Karpas-422 (cell line): Measurements from ENCODE around the gene SLC25A26. TPM values are rescaled to one million over a fixed set of nuclear protein-coding genes. Genes with fewer than 3 reads are reported as not detected.
"Not testable (repeated sequence)": the region's sequence is repeated elsewhere in the genome, so short reads cannot be mapped to it uniquely, and the experiment has no call there.

Source experiments
- DNase-seq: peaks from one replicate; pipeline ENCODE4 v3.0.0-alpha.2; 2015
- H2AFZ ChIP-seq: fragments of 200-600 bp; sonication (generic); 2 replicates; pipeline ENCODE4 v1.6.1; 2014; ENCODE audit warnings: antibody characterized with exemption, low read length, mixed read lengths
- H3K27ac ChIP-seq: fragments of 200-600 bp; sonication (generic); 2 replicates; pipeline ENCODE4 v1.5.1; 2014; ENCODE audit warnings: mild to moderate bottlenecking, low read length, moderate library complexity
- H3K27me3 ChIP-seq: fragments of 200-600 bp; sonication (generic); 2 replicates; pipeline ENCODE4 v1.6.1; 2014; ENCODE audit warnings: low read length, mixed read lengths
- H3K36me3 ChIP-seq: fragments of 200-600 bp; sonication (generic); 2 replicates; pipeline ENCODE4 v1.6.1; 2014; ENCODE audit warnings: low read length, mixed read lengths; ENCODE audit not compliant: insufficient read depth
- H3K4me1 ChIP-seq: fragments of 200-600 bp; sonication (generic); 2 replicates; pipeline ENCODE4 v1.6.1; 2014; ENCODE audit warnings: mild to moderate bottlenecking, low read length, mixed read lengths
- H3K4me2 ChIP-seq: fragments of 200-600 bp; sonication (generic); 2 replicates; pipeline ENCODE4 v1.6.1; 2014; ENCODE audit warnings: low read length, low read depth, mild to moderate bottlenecking; ENCODE audit not compliant: poor library complexity, severe bottlenecking
- H3K4me3 ChIP-seq: fragments of 200-600 bp; sonication (generic); 2 replicates; pipeline ENCODE4 v1.5.1; 2014; ENCODE audit warnings: mild to moderate bottlenecking, antibody characterized with exemption, low read length, mixed read lengths
- H3K79me2 ChIP-seq: fragments of 200-600 bp; sonication (generic); 2 replicates; pipeline ENCODE4 v1.6.1; 2014; ENCODE audit warnings: mild to moderate bottlenecking, low read length, mixed read lengths
- H3K9ac ChIP-seq: fragments of 200-600 bp; sonication (generic); 2 replicates; pipeline ENCODE4 v1.6.0; 2014; ENCODE audit warnings: low read length
- H3K9me2 ChIP-seq: fragments of 200-600 bp; sonication (generic), shearing (Covaris generic); replicated peaks from 2 replicates; pipeline ENCODE4 v1.6.0; 2014; ENCODE audit warnings: mild to moderate bottlenecking, low read length, moderate library complexity; ENCODE audit not compliant: insufficient read depth
- H3K9me3 ChIP-seq: fragments of 300-700, 200-600 bp; sonication (generic); 2 replicates; pipeline ENCODE4 v1.6.1; 2014; ENCODE audit warnings: low read length, mixed read lengths
- H4K20me1 ChIP-seq: fragments of 200-600 bp; sonication (generic); 2 replicates; pipeline ENCODE4 v1.6.1; 2014; ENCODE audit warnings: mild to moderate bottlenecking, antibody characterized with exemption, low read length, low read depth; ENCODE audit not compliant: insufficient read depth
- total RNA-seq: library from RNA; depleted of rRNA; stranded (reverse); fragments of >200 nt; shearing (Covaris generic); gene quantifications from 2 replicates; pipeline ENCODE4 v1.2.3, GENCODE V29; 2014; ENCODE audit warnings: low replicate concordance

SLC25A26 gene
- total RNA-seq, 1 experiment from 2014 or later = 23.2 TPM

DNA sequence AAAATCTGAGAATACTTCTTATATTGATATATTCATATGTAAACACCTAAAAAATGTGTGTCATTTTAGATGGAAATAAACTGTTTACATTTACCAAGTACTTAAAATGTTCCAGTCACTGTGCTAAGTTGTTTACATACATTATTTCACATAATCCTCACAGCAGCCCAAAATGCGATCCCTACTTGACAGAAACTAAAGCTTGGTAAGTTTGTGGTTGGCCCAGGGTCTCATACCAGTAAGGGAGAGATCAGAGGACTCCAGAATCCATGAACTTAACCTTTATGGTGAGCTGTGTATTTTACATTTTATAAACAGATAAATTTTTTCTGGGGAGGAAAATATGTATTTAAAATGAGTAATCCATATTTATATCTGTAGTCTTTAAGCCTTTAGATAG, 51.2 kb downstream of the SLC25A26 start:
- H3K9ac ChIP-seq = no peak overlapping the region
- no peaks in the 10 kb centered on the region for H3K36me3 ChIP-seq
- no peaks in the 10 kb centered on the region for H3K9me3 ChIP-seq
- no peak overlapping the region for H3K4me2 ChIP-seq
- peaks cover 23% of the 10 kb centered on the region for H3K4me1 ChIP-seq
- no peaks in the 10 kb centered on the region for H3K27me3 ChIP-seq
- H2AFZ ChIP-seq = no peak overlapping the region
- no peaks in the 10 kb centered on the region for H3K9me2 ChIP-seq
- DNase-seq = no peak
- H3K4me3 ChIP-seq = no peak overlapping the region
- no peaks in the 10 kb centered on the region for H4K20me1 ChIP-seq
- no peaks in the 10 kb centered on the region for H3K79me2 ChIP-seq
- no peak overlapping the region for H3K27ac ChIP-seq

DNA sequence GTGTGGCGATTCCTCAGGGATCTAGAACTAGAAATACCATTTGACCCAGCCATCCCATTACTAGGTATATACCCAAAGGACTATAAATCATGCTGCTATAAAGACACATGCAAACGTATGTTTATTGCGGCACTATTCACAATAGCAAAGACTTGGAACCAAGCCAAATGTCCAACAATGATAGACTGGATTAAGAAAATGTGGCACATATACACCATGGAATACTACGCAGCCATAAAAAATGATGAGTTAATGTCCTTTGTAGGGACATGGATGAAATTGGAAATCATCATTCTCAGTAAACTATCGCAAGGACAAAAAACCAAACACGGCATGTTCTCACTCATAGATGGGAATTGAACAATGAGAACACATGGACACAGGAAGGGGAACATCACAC, 54.0 kb downstream of the SLC25A26 start:
- not testable (repeated sequence) for H3K27ac ChIP-seq, H3K79me2 ChIP-seq, H3K9ac ChIP-seq, H3K36me3 ChIP-seq, H2AFZ ChIP-seq, H3K9me2 ChIP-seq, H3K4me2 ChIP-seq, DNase-seq, H3K9me3 ChIP-seq, H4K20me1 ChIP-seq, H3K4me3 ChIP-seq, H3K27me3 ChIP-seq
- peaks cover 21% of the 10 kb centered on the region for H3K4me1 ChIP-seq

DNA sequence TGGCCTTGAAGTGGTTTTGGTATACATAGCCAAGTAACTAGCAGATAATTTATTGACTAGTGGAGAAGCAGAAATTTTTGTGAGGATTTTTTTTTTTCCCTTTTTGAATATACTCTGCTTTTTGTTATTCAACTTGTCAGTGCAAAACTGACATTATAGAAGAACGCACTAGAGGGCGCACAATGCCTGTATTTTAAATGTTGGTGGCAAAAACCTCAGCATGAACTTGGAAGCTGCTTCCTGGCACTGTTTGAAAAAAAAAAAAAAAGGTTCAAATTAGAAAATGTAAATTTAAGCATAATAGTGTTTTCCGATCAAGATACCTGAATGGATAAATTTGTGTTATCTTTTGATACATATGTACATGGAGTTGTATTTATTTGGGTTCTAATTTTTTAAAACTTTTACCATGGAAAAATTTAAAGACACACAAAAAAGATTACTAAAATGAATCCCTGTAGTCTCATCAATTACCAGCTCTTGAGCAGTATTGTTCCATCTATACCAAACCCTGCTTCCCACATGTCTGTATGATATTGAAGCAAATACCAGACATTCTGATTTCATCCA, 56.0 kb downstream of the SLC25A26 start:
- H3K9me2 ChIP-seq = no peaks in the 10 kb centered on the region
- no peaks in the 10 kb centered on the region for H3K9me3 ChIP-seq
- H3K79me2 ChIP-seq = no peaks in the 10 kb centered on the region
- H3K27ac ChIP-seq = no peak overlapping the region; the same call in 1 of the 2 replicates
- no peaks in the 10 kb centered on the region for H3K36me3 ChIP-seq
- H3K4me2 ChIP-seq = no peak overlapping the region
- no peak overlapping the region for H3K4me3 ChIP-seq
- peaks cover 21% of the 10 kb centered on the region for H3K4me1 ChIP-seq
- no peaks in the 10 kb centered on the region for H3K27me3 ChIP-seq
- no peak overlapping the region for H2AFZ ChIP-seq
- no peaks in the 10 kb centered on the region for H4K20me1 ChIP-seq
- no peak overlapping the region for H3K9ac ChIP-seq
- peak; percentile 91 for DNase-seq

DNA sequence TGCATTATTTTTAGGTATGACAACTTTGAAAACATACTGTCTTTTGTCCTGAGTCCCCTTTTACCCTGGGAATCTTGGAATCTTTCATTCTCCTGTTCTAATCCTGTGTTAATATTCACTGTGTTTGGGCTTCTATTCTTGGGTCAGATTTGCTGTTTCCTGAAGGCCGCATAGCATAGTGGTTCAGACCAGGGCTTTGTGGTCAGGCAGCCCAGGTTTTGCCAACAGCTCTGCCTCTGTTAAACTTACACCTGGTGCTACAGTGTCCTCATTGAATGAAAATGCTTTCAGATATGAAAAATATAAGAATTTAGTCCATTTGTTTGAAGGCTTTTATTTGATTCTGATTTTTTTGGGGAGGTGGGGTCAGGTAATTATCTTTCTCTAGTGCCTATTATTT, 58.4 kb downstream of the SLC25A26 start:
- Histone ChIP-seq H3K27me3 (no peaks in the 10 kb centered on the region), H2AFZ (no peak overlapping the region), H4K20me1 (no peaks in the 10 kb centered on the region), H3K27ac (no peak overlapping the region), H3K4me3 (no peak overlapping the region), H3K9me3 (no peaks in the 10 kb centered on the region), H3K36me3 (no peaks in the 10 kb centered on the region), H3K79me2 (no peaks in the 10 kb centered on the region), H3K4me1 (peaks cover 21% of the 10 kb centered on the region), H3K4me2 (no peak overlapping the region), H3K9ac (no peak overlapping the region), H3K9me2 (no peaks in the 10 kb centered on the region)
- peak; percentile 23 for DNase-seq

DNA sequence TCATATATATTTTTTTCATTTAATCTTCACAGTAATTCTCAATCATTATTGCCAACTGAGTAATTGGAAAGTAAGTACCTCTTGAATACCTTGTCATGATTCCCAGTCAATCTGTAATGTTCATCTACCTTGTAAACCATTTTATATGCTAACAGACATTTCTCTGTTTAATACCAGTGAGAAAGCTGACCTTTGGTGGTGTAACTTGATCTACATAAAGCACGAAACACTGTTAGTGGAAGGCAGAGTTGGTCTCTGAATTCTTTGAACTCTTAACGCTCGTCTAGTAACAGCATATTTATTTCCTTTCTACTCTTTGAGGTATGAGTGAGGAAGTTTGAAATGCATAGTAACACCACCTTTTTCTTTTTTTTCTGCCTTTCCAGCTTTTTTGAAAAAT, 59.5 kb downstream of the SLC25A26 start:
- Histone ChIP-seq H3K9ac (no peak overlapping the region), H3K27ac (no peak overlapping the region), H3K9me3 (no peaks in the 10 kb centered on the region), H3K9me2 (no peaks in the 10 kb centered on the region), H4K20me1 (no peaks in the 10 kb centered on the region), H2AFZ (no peak overlapping the region), H3K79me2 (no peaks in the 10 kb centered on the region), H3K27me3 (no peaks in the 10 kb centered on the region), H3K4me3 (no peak overlapping the region), H3K4me2 (no peak overlapping the region), H3K36me3 (no peaks in the 10 kb centered on the region), H3K4me1 (peaks cover 24% of the 10 kb centered on the region)
- peak; percentile 31 for DNase-seq

DNA sequence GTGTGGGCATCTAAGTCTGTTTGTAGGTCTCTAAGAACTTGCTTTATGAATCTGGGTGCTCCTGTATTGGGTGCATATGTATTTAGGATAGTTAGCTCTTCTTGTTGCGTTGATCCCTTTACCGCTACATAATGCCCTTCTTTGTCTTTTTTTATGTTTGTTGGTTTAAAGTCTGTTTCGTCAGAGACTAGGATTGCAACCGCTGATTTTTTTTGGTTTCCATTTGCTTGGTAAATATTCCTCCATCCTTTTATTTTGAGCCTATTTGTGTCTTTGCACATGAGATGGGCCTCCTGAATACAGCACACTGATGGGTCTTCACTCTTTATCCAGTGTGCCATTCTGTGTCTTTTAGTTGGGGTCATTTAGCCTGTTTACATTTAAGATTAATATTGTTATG, 71.1 kb downstream of the SLC25A26 start:
- H3K4me1 ChIP-seq = peaks cover 10% of the 10 kb centered on the region
- H3K4me3 ChIP-seq, H3K27me3 ChIP-seq, H3K36me3 ChIP-seq, H3K9ac ChIP-seq, H4K20me1 ChIP-seq, DNase-seq, H3K4me2 ChIP-seq, H3K9me2 ChIP-seq, H3K27ac ChIP-seq, H2AFZ ChIP-seq, H3K9me3 ChIP-seq, H3K79me2 ChIP-seq: not testable (repeated sequence)

DNA sequence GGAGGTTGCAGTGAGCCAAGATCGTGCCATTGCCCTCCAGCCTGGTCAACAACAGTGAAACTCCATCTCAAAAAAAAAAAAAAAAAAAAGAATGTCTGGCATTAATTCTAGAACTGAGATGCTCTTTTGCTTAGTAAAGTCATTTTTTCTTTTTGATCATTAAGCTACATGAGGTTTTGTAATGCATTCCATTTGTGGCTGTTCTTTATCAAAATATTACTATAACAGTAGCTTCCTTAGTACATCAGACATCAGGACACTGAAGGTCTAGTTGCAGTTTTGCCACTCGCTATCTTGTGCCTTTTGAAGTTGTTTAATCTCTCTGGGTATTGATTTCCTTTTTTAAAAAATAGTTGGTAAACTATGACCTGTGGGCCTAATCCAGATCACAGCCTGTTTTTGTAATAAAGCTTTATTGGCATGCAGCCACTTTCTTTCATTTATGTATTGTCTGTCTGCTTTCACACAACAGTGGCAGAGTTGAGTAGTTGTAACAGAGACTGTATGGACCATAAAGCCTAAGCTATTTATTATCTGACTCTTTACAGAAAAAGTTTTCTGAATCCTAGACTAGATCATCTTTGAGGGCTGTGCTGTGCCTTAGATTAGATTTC, 76.6 kb downstream of the SLC25A26 start:
- Histone ChIP-seq H3K9ac (no peak overlapping the region), H3K27ac (no peak overlapping the region), H3K4me1 (peaks cover 11% of the 10 kb centered on the region), H3K4me3 (no peak overlapping the region), H3K4me2 (no peak overlapping the region), H2AFZ (no peak overlapping the region), H3K9me3 (no peaks in the 10 kb centered on the region), H3K36me3 (no peaks in the 10 kb centered on the region), H3K27me3 (no peaks in the 10 kb centered on the region), H3K9me2 (no peaks in the 10 kb centered on the region), H4K20me1 (peaks cover 12% of the 10 kb centered on the region), H3K79me2 (peaks cover 2% of the 10 kb centered on the region; the same call in 1 of the 2 replicates)
- DNase-seq = peak; percentile 9

DNA sequence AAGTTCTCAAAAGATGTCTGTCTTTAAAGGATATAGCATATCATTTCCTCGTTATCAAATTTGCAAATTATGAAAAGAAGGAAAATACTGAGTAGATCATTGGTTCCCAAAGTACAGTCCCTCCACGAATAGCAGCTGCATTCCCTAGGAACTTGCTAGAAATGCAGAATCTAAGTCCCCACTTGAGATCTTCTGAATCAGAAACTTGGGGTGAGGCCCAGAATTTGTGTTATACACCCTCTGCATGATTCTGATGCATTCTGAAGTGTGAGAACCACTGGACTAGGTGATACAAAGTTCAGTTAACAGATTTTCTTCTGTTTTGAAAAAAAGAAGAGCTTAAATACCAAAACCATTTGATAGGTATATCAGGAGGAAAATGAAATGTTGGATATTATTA, 77.1 kb downstream of the SLC25A26 start:
- Histone ChIP-seq H3K4me1 (peaks cover 16% of the 10 kb centered on the region), H4K20me1 (peaks cover 16% of the 10 kb centered on the region), H3K27ac (no peak overlapping the region)

More for the DNA sequence above, 77.1 kb downstream of the SLC25A26 start:
- Histone ChIP-seq H3K9ac (no peak overlapping the region), H3K27me3 (no peaks in the 10 kb centered on the region), H3K9me3 (no peaks in the 10 kb centered on the region), H3K4me3 (no peak overlapping the region), H3K36me3 (no peaks in the 10 kb centered on the region), H3K9me2 (no peaks in the 10 kb centered on the region), H3K4me2 (no peak overlapping the region), H3K79me2 (peaks cover 2% of the 10 kb centered on the region; the same call in 1 of the 2 replicates), H2AFZ (no peak overlapping the region)
- DNase-seq = peak; percentile 29
